Keratinocyte (primary cell): Measurements from ENCODE around the gene ENTR1. TPM values are rescaled to one million over a fixed set of nuclear protein-coding genes. Genes with fewer than 3 reads are reported as not detected.

Experiments used
- DNase-seq: peaks from one replicate; pipeline ENCODE4 v3.0.0-alpha.2; 2011; ENCODE audit warnings: low read depth, missing footprints, low spot score
- FAIRE-seq: peaks from 2 replicates; lab custom pipeline; 2011; peaks lifted over from hg19 to GRCh38; lab: Jason Lieb, UNC
- H2AFZ ChIP-seq: 2 replicates; pipeline ENCODE4 v1.6.0; 2012; ENCODE audit warnings: low read length, control low read depth, inconsistent platforms; ENCODE audit not compliant: control insufficient read depth
- H3K27ac ChIP-seq: 2 replicates; pipeline ENCODE4 v1.5.1; 2011; ENCODE audit warnings: low read length; ENCODE audit not compliant: control insufficient read depth, insufficient read depth
- H3K27me3 ChIP-seq: 3 replicates; pipeline ENCODE4 v1.6.0; 2011; ENCODE audit warnings: low read length; ENCODE audit not compliant: control insufficient read depth, insufficient read depth; ENCODE audit errors: extremely low read depth
- H3K36me3 ChIP-seq, 2 experiments: 2 replicates in 1 of 2; 3 replicates in 1 of 2; pipeline ENCODE4 v1.5.1; 2011; ENCODE audit warnings: low read length in 2 of 2, mild to moderate bottlenecking in 1 of 2; ENCODE audit not compliant: control insufficient read depth in 2 of 2, insufficient read depth in 2 of 2; ENCODE audit errors: extremely low read depth in 1 of 2
- H3K4me1 ChIP-seq: 3 replicates; pipeline ENCODE4 v1.5.1; 2011; ENCODE audit warnings: low read length; ENCODE audit not compliant: control insufficient read depth, insufficient read depth; ENCODE audit errors: extremely low read depth
- H3K4me2 ChIP-seq: 3 replicates; pipeline ENCODE4 v1.6.0; 2011; ENCODE audit warnings: low read depth, low read length; ENCODE audit not compliant: control insufficient read depth, insufficient read depth; ENCODE audit errors: extremely low read depth
- H3K4me3 ChIP-seq, 3 experiments: fragments of 200-600 bp in 1 of 3; sonication (generic) in 1 of 3; 2 replicates in 2 of 3; 3 replicates in 1 of 3; pipeline ENCODE4 v1.5.1; 2011 to 2016; ENCODE audit warnings: low read length in 3 of 3, mild to moderate bottlenecking in 3 of 3, control low read depth in 2 of 3, inconsistent platforms in 1 of 3, low read depth in 1 of 3, mixed read lengths in 1 of 3, mixed run types in 1 of 3, moderate library complexity in 1 of 3; ENCODE audit not compliant: control insufficient read depth in 2 of 3, insufficient read depth in 2 of 3; ENCODE audit errors: extremely low read depth in 1 of 3
- H3K79me2 ChIP-seq: 2 replicates; pipeline ENCODE4 v1.6.0; 2012; ENCODE audit warnings: low read length; ENCODE audit not compliant: control insufficient read depth, insufficient read depth
- H3K9ac ChIP-seq: 3 replicates; pipeline ENCODE4 v1.6.0; 2011; ENCODE audit warnings: low read length; ENCODE audit not compliant: control insufficient read depth, insufficient read depth; ENCODE audit errors: extremely low read depth
- H3K9me1 ChIP-seq: 3 replicates; pipeline ENCODE4 v1.6.0; 2011; ENCODE audit warnings: low read length; ENCODE audit not compliant: control insufficient read depth, insufficient read depth; ENCODE audit errors: extremely low read depth
- H3K9me3 ChIP-seq: 2 replicates; pipeline ENCODE4 v1.5.1; 2012; ENCODE audit warnings: low read depth, low read length; ENCODE audit not compliant: control insufficient read depth
- H4K20me1 ChIP-seq: 3 replicates; pipeline ENCODE4 v1.6.0; 2011; ENCODE audit warnings: low read length; ENCODE audit not compliant: control insufficient read depth, insufficient read depth; ENCODE audit errors: extremely low read depth
- EZH2 ChIP-seq: IDR thresholded peaks from one replicate; pipeline ENCODE4 v1.6.1; 2012; ENCODE audit warnings: inconsistent platforms, mild to moderate bottlenecking, low read length, moderate library complexity
- dilution Hi-C: fragments of 300-500 bp; cut with MboI; formaldehyde crosslinking; loops from one replicate; pipeline ENCODE4 v1.7.0; 2020; ENCODE audit warnings: low sequenced_read_pairs; ENCODE audit not compliant: extremely low pct_ligation_motif_present
- polyA plus RNA-seq, 5 experiments: library from polyadenylated mRNA; depleted of rRNA in 3 of 5; stranded (reverse) in 3 of 5; stranded (forward) in 1 of 5; unstranded in 1 of 5; fragments of >200 nt; gene quantifications; 1 replicate in 1 of 5; 2 replicates in 3 of 5; 3 replicates in 1 of 5; pipeline versions ENCODE4 v1.2.1 to v1.2.3, GENCODE V29; 2011 to 2012; ENCODE audit warnings: missing spikeins in 2 of 5, low read depth in 1 of 5, low replicate concordance in 1 of 5
- TF ChIP-seq, protein P1 (sequence below), 3 experiments: IDR thresholded peaks in 1 of 3; conservative IDR thresholded peaks in 1 of 3; optimal IDR thresholded peaks in 1 of 3; 2 replicates in 2 of 3; 3 replicates in 1 of 3; pipeline versions ENCODE3 to v1.5.1; 2011; ENCODE audit warnings: low read length in 3 of 3, mild to moderate bottlenecking in 3 of 3, moderate library complexity in 2 of 3, control low read depth in 1 of 3, inconsistent platforms in 1 of 3; ENCODE audit not compliant: insufficient read depth in 2 of 3; ENCODE audit errors: extremely low read depth in 1 of 3

The ENTR1 gene
- polyA plus RNA-seq, 1 donor (not counting 4 experiments of a cell fraction or from before 2014, with no cell fraction given), result 46.5 TPM

DNA sequence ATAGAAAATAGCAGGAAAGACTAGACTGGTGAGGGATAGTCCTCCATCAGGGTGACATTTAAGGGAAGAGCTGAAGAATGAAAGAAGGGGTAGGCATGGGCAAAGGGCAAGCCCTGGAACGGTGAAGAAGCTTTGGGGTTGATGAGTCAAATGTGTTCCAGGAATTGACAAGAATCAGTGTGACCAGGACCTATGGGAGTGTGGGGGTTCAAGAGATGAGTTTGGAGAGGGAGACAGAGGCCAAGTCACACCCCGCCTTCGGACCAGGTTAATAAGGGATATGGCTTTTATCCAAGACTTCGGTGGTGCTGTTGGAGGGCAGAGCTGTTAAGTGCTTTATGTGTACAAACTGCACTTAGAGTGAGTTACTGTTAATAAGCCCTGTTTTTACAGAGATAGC lies 964 bp upstream of the ENTR1 start:
- H4K20me1 ChIP-seq, result peaks cover 11% of the 10 kb centered on the region
- TF ChIP-seq, protein P1, sequence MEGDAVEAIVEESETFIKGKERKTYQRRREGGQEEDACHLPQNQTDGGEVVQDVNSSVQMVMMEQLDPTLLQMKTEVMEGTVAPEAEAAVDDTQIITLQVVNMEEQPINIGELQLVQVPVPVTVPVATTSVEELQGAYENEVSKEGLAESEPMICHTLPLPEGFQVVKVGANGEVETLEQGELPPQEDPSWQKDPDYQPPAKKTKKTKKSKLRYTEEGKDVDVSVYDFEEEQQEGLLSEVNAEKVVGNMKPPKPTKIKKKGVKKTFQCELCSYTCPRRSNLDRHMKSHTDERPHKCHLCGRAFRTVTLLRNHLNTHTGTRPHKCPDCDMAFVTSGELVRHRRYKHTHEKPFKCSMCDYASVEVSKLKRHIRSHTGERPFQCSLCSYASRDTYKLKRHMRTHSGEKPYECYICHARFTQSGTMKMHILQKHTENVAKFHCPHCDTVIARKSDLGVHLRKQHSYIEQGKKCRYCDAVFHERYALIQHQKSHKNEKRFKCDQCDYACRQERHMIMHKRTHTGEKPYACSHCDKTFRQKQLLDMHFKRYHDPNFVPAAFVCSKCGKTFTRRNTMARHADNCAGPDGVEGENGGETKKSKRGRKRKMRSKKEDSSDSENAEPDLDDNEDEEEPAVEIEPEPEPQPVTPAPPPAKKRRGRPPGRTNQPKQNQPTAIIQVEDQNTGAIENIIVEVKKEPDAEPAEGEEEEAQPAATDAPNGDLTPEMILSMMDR (optimal IDR thresholded peaks at IDR 0.05 in 1 of 3, IDR thresholded peaks at IDR 0.05 in 1 of 3, conservative IDR thresholded peaks at IDR 0.05 in 1 of 3; ENCODE audit: extremely low read depth in 1 of 3, insufficient read depth in 2 of 3, low read length in 3 of 3), result no peak
- H3K36me3 ChIP-seq, result peaks cover 36 to 43% of the 10 kb centered on the region in 2 experiments

DNA sequence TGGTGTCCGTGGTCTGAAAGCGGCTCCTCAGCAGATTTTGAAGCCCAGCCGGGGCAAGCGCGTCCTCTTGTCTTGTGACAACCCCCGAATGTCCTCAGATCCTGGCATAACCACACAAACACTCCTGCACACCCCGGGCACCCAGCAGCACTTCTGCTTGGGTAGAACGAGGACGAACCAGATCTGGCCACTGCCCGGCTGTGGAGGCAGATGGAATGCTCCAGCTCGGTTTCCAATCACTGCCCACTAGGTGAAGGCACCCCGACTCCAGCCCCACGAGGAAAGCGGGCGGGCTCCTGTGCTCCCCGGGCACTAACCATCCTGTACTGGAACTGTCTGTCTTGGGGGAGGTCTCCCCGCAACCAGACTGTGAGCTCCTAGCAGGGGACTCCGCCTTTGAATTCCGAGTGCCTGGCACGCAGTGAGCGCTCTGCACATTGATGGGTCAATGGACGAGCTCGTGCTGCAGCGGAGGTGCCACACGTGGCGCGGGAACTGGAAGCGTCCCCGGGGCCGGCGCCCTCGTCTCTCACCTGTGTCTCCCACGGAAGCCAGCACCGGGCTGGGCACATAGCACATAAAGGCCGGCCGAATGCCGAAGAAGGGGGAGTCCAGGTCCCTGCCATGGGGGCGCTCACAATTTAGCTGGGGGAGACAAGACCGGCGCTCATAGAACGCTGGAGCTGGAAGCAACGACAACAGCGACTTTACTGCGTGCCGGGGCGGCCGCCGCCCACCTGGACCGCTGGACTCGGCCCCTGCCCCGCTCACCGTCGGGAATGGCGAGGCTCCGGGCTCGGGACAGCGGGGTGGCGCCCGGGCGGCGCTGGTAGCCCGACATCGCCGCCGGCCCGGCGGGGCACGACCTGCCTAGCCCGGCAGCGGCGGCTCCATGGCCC lies 608 bp downstream of the ENTR1 start:
- no peak for TF ChIP-seq EZH2
- TF ChIP-seq, protein P1 (optimal IDR thresholded peaks at IDR 0.05 in 1 of 3, IDR thresholded peaks at IDR 0.05 in 1 of 3, conservative IDR thresholded peaks at IDR 0.05 in 1 of 3; ENCODE audit: extremely low read depth in 1 of 3, insufficient read depth in 2 of 3, low read length in 3 of 3), result no peak
- Histone ChIP-seq H3K4me1 (peaks cover 25% of the 10 kb centered on the region), H3K36me3 (peaks cover 34 to 36% of the 10 kb centered on the region in 2 experiments), H3K79me2 (peaks cover 55% of the 10 kb centered on the region), H2AFZ (peak overlapping the region; percentile 33), H3K4me2 (peak overlapping the region; percentile 90), H3K9ac (peak overlapping the region; percentile 97), H3K4me3 (peak overlapping the region; percentile 84 to 96 (median 87)), H3K27me3 (no peaks in the 10 kb centered on the region), H3K27ac (peak overlapping the region; percentile 67), H3K9me3 (no peaks in the 10 kb centered on the region), H3K9me1 (no peaks in the 10 kb centered on the region), H4K20me1 (peaks cover 11% of the 10 kb centered on the region)
- FAIRE-seq (no peak), DNase-seq (no peak)
- dilution Hi-C loops, result no loop called here

More for the DNA sequence above, 964 bp upstream of the ENTR1 start:
- DNase-seq (no peak), FAIRE-seq (no peak)
- Histone ChIP-seq H2AFZ (no peak overlapping the region), H3K9me3 (no peaks in the 10 kb centered on the region), H3K79me2 (peaks cover 55% of the 10 kb centered on the region), H3K27me3 (no peaks in the 10 kb centered on the region), H3K9ac (peak overlapping the region; percentile 97), H3K4me3 (peak overlapping the region; percentile 78 to 96 (median 95)), H3K4me2 (peak overlapping the region; percentile 92), H3K27ac (peak overlapping the region; percentile 82), H3K9me1 (no peaks in the 10 kb centered on the region), H3K4me1 (peaks cover 25% of the 10 kb centered on the region)
- dilution Hi-C loops, result no loop called here
